Lower leg skin (tissue), 3 donors: ENCODE data around the gene COL5A3.

Source experiments
- POLR2A ChIP-seq, 2 donors: fragments of 450-650 bp; IDR thresholded peaks; one replicate each; pipeline ENCODE4 v1.6.1; 2016 to 2017; ENCODE audit warnings: antibody characterized with exemption in 2 of 2, mild to moderate bottlenecking in 1 of 2, moderate library complexity in 1 of 2
- TF ChIP-seq, protein P1 (sequence below), 3 donors: fragments of 450-650 bp; IDR thresholded peaks; one replicate each; pipeline ENCODE4 v1.5.1; 2016; ENCODE audit warnings: antibody characterized with exemption in 3 of 3, mild to moderate bottlenecking in 3 of 3, moderate library complexity in 2 of 3

DNA sequence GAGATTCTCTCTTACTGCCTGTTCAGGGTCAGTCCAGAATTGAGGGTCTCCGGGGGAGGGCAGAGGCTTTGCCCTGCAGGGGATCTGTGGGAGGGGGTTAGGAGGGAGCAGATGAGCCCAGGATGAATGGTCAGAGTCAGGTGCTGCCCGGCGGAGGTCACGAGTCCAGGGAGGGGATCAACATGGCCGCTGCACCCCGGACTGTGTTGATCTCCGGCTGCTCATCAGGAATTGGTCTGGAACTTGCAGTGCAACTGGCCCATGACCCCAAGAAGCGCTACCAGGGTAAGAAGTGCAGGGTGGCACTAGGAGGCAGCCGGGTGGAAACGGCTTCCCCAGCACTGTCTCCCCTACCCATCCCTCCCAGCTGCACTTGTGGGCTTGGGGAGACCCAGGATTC is 3.0 kb upstream of the COL5A3 start, which contains the start of gene RDH8:
- no peak for TF ChIP-seq POLR2A (IDR thresholded peaks at IDR 0.05)
- TF ChIP-seq, protein P1, sequence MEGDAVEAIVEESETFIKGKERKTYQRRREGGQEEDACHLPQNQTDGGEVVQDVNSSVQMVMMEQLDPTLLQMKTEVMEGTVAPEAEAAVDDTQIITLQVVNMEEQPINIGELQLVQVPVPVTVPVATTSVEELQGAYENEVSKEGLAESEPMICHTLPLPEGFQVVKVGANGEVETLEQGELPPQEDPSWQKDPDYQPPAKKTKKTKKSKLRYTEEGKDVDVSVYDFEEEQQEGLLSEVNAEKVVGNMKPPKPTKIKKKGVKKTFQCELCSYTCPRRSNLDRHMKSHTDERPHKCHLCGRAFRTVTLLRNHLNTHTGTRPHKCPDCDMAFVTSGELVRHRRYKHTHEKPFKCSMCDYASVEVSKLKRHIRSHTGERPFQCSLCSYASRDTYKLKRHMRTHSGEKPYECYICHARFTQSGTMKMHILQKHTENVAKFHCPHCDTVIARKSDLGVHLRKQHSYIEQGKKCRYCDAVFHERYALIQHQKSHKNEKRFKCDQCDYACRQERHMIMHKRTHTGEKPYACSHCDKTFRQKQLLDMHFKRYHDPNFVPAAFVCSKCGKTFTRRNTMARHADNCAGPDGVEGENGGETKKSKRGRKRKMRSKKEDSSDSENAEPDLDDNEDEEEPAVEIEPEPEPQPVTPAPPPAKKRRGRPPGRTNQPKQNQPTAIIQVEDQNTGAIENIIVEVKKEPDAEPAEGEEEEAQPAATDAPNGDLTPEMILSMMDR (IDR thresholded peaks at IDR 0.05): no peak
